DOHH2 (cell line): ENCODE results near the gene CSMD2.

Experiments used
- EZH2phosphoT487 ChIP-seq: fragments of 200-600 bp; sonication (generic); IDR thresholded peaks from 2 replicates; pipeline ENCODE4 v1.6.1; 2017; ENCODE audit warnings: borderline replicate concordance, mild to moderate bottlenecking, antibody characterized with exemption, low read length, moderate library complexity, mixed read lengths
- TF ChIP-seq, protein P1 (sequence below): fragments of 200-600 bp; sonication (generic); IDR thresholded peaks from one replicate; pipeline ENCODE4 v1.5.1; 2014; ENCODE audit warnings: antibody characterized with exemption, mild to moderate bottlenecking, low read depth, low read length; ENCODE audit not compliant: poor library complexity, severe bottlenecking

DNA sequence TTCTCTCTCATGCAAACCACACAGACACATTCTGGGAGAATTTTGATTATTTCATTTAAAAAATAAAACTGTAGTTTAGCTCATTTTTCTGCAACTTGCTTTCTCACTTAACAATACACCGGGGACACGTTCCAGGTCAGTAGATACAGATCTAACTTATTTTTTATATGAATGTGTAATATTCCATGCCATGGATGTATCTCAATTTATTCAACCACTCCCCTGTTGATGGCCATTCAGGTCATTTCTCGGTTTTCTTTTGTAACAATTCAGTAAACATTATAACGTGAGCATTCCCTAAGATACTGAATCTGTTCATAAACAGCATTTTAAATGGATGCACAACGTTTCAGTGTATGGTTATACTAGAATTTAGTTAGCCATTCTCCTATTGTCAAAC lies 64.7 kb downstream of the CSMD2 start:
- TF ChIP-seq, protein P1, sequence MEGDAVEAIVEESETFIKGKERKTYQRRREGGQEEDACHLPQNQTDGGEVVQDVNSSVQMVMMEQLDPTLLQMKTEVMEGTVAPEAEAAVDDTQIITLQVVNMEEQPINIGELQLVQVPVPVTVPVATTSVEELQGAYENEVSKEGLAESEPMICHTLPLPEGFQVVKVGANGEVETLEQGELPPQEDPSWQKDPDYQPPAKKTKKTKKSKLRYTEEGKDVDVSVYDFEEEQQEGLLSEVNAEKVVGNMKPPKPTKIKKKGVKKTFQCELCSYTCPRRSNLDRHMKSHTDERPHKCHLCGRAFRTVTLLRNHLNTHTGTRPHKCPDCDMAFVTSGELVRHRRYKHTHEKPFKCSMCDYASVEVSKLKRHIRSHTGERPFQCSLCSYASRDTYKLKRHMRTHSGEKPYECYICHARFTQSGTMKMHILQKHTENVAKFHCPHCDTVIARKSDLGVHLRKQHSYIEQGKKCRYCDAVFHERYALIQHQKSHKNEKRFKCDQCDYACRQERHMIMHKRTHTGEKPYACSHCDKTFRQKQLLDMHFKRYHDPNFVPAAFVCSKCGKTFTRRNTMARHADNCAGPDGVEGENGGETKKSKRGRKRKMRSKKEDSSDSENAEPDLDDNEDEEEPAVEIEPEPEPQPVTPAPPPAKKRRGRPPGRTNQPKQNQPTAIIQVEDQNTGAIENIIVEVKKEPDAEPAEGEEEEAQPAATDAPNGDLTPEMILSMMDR: no peak
- TF ChIP-seq EZH2phosphoT487: no peak
